ENCODE results near the gene YPEL4.

DNA sequence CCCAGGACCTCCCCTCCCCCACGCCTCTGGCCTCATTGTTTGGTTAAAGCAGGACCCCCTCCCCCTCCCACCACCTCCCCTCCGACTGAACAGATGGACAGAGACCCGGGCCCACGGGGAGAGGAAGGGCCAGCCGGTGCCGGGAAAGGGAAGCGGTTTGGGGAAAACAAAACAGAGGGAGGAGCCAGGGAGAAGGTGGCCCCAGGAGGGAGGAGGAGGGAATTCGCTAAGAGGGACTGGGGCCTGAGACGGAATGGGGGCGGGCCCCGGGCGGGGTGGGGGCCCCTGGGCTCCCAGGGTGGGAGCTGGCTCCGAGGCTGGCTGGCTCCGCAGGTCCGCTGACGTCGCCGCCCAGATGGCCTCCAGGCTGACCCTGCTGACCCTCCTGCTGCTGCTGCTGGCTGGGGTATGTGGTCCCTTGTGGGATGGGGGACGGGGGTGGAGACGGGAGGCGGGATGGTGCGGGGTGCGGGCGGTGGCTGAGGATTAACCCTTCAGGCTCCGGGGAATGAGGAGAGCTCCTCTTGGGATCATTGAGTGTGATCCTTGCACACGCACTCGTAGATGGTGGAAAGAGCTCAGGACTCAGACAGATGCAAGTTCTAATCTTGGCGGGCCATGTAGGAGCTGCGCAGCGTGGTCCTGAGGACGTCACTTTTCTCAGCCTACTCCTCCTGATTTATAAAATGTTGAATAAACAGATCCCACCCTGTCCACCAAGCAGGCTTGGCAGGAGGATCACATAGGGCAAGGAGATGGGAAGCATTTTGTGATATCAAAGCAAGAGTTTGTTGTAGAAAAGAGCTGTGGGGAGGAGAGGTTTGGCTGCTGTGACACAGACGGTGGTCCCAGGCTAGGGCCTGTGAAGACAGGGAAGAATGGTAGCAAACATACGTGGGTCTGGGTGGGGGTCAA lies 51.5 kb downstream of the YPEL4 start:
- no peak for TF ChIP-seq ZNF274 (IDR thresholded peaks at IDR 0.05; ENCODE audit: low read depth, low read length)
- TF ChIP-seq SUZ12 (IDR thresholded peaks at IDR 0.05; ENCODE audit: extremely low read depth, insufficient read depth, insufficient read length): no peak
- no peak for TF ChIP-seq YY1 (IDR thresholded peaks at IDR 0.05; ENCODE audit: insufficient read depth, insufficient read length)
